GM18870 (cell line): Measurements from ENCODE around the gene KRTAP19-2.
A peak's percentile ranks its signal among the peaks of the same experiment; 100 is the strongest.
"Not testable (repeated sequence)": the region's sequence is repeated elsewhere in the genome, so short reads cannot be mapped to it uniquely, and the experiment has no call there.

Experiments
- ATAC-seq: cut with Tn5 transposase; IDR thresholded peaks from one replicate; pipeline ENCODE4 v1.9.1; 2021; ENCODE audit warnings: moderate library complexity; ENCODE audit not compliant: unreplicated experiment

The KRTAP19-2 gene

GRCh38 chr21:30487336-30487735 lies at the start of gene KRTAP19-2:
KRTAP19-2 (minus strand) TSS chr21:30487436; CDS start chr21:30487348, 88 bp downstream.
- no peak for ATAC-seq

GRCh38 chr21:30518876-30519275 lies 31.6 kb upstream of the KRTAP19-2 start:
- ATAC-seq: no peak

- ATAC-seq: no peak
Observed at GRCh38 chr21:30515681-30516080, 28.4 kb upstream of the KRTAP19-2 start.

- not testable (repeated sequence) for ATAC-seq
Observed at GRCh38 chr21:30505621-30506205, 18.5 kb upstream of the KRTAP19-2 start.

DNA sequence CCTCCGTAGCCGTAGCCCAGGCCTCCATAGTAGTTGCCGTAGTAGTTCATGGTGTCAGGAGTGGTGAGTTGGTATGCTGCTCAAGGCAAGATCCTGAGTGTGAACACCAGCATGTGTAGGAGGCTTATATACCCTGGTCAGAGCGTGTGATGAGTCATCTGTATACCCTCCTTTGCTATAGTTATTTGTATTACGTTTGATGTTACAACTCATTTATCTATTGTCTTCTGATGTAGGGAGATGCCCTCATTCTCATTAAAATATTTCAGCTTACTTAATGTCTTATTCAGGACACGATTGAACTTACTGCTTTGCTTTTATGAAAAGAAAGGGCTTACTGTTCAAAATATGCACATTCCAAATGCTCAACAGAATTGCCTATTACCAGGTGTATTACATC lies 14.8 kb upstream of the KRTAP19-2 start, which contains the start of gene KRTAP19-5:
Gene KRTAP19-5 (minus strand): TSS at position 101 of the 400 bp plus-strand sequence. CDS start 51 bp downstream, at position 50.
- ATAC-seq: no peak

GRCh38 chr21:30497065-30497464 lies 9.8 kb upstream of the KRTAP19-2 start, which contains the start of gene KRTAP19-4:
KRTAP19-4 (minus strand) TSS chr21:30497165; CDS start chr21:30497110, 55 bp downstream.
- no peak for ATAC-seq

DNA sequence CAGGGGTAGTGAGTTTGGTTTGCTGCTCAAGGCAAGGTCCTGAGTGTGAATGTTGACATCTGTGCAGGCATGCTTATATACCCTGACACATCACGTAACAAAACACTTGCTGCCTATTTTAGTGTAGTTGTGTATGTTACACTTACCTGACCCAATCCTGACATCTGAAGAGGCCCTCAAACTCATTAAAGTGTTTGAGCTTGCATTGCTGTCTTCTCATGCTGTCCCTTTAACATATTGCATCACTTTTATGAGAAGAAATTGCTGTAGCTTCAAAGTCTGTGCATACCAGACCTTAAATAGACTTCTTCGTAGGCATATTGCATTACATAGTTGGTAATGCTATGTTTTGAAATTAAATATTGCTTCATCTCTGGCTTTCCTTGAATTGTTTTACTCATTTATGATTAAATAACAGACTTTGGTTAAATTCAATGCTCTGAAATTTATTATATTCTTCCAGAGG lies 4.8 kb upstream of the KRTAP19-2 start, which contains the start of gene KRTAP19-3:
Gene KRTAP19-3 (minus strand): TSS at position 51 of the 466 bp plus-strand sequence. CDS start 56 bp downstream, outside the sequence.
- no peak for ATAC-seq

GRCh38 chr21:30486180-30486579 lies 1.1 kb downstream of the KRTAP19-2 start:
- no peak for ATAC-seq

- ATAC-seq: no peak
Observed at GRCh38 chr21:30482130-30482529, 5.1 kb downstream of the KRTAP19-2 start.

DNA sequence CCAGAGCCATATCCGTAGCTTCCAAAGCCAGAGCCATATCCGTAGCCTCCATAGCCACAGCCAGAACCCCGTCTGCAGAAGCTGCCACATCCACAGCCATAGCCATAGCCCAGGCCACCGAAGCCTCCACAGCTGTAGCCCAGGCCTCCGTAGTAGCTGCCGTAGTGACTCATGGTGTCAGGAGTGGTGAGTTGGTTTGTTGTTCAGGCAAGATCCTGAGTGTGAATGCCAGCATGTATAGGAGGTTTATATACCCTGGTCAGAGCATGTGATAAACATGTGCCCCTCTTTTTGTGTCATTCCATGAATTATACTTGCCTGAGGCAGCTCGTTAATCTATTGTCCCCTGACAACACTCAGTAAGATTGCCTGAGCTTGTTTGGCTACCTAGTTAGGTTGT lies 7.1 kb downstream of the KRTAP19-2 start, which contains the start of gene KRTAP19-1:
Gene KRTAP19-1 (minus strand): TSS at position 223 of the 400 bp plus-strand sequence. CDS start 50 bp downstream, at position 173.
- ATAC-seq: no peak

- no peak for ATAC-seq
Observed at GRCh38 chr21:30479259-30479658, 8.0 kb downstream of the KRTAP19-2 start.

GRCh38 chr21:30478004-30478403 lies 9.2 kb downstream of the KRTAP19-2 start:
- no peak for ATAC-seq

GRCh38 chr21:30468900-30469714 lies 18.1 kb downstream of the KRTAP19-2 start:
- ATAC-seq: no peak

GRCh38 chr21:30463713-30464112 lies 23.5 kb downstream of the KRTAP19-2 start:
- ATAC-seq: peak; percentile 42

- ATAC-seq: no peak
Observed at GRCh38 chr21:30448514-30448913, 38.7 kb downstream of the KRTAP19-2 start.

GRCh38 chr21:30447056-30447455 lies 40.2 kb downstream of the KRTAP19-2 start:
- no peak for ATAC-seq

GRCh38 chr21:30444204-30444603 lies 43.0 kb downstream of the KRTAP19-2 start:
- ATAC-seq: no peak

GRCh38 chr21:30443226-30443625 lies 44.0 kb downstream of the KRTAP19-2 start:
- no peak for ATAC-seq

- no peak for ATAC-seq
Observed at GRCh38 chr21:30439975-30440374, 47.3 kb downstream of the KRTAP19-2 start, which contains the start of gene KRTAP15-1. KRTAP15-1 (plus strand) TSS chr21:30440275; CDS start chr21:30440328, 53 bp downstream.
